ENCODE measurements around the gene ARFGAP1. TPM values are rescaled to one million over a fixed set of nuclear protein-coding genes. Genes with fewer than 3 reads are reported as not detected.

Gene ARFGAP1
- total RNA-seq, 1 experiment from 2014 or later: 49.2 TPM

GRCh38 chr20:63296531-63297299 lies 24.1 kb downstream of the ARFGAP1 start:
- H3K4me2 ChIP-seq (ENCODE audit: low read depth, low read length, poor library complexity, severe bottlenecking): peak overlapping the region; percentile 35
- H3K36me3 ChIP-seq (ENCODE audit: insufficient read depth, low read length): no peaks in the 10 kb centered on the region
- H3K79me2 ChIP-seq (ENCODE audit: low read length): no peaks in the 10 kb centered on the region
- peak overlapping the region; percentile 34; the same call in 1 of the 2 replicates for H3K9ac ChIP-seq (ENCODE audit: low read length)
- no peaks in the 10 kb centered on the region for H3K9me3 ChIP-seq (ENCODE audit: low read length)
- DNase-seq: peak; percentile 67
- H3K27me3 ChIP-seq (ENCODE audit: low read length): no peaks in the 10 kb centered on the region
- peaks cover 22% of the 10 kb centered on the region for H3K4me1 ChIP-seq (ENCODE audit: low read length)
- no peak overlapping the region for H3K4me3 ChIP-seq (ENCODE audit: low read length)
- no peaks in the 10 kb centered on the region for H3K9me2 ChIP-seq (replicated peaks; ENCODE audit: insufficient read depth, low read length)
- peaks cover 8% of the 10 kb centered on the region; the same call in 1 of the 2 replicates for H4K20me1 ChIP-seq (ENCODE audit: insufficient read depth, low read depth, low read length)
- peak overlapping the region; percentile 36; the same call in 1 of the 2 replicates for H3K27ac ChIP-seq (ENCODE audit: low read length)
- H2AFZ ChIP-seq (ENCODE audit: low read length): no peak overlapping the region

GRCh38 chr20:63297371-63297781 lies 24.8 kb downstream of the ARFGAP1 start:
- no peaks in the 10 kb centered on the region for H3K79me2 ChIP-seq (ENCODE audit: low read length)
- DNase-seq: peak; percentile 82
- no peaks in the 10 kb centered on the region for H3K9me3 ChIP-seq (ENCODE audit: low read length)
- no peak overlapping the region; the same call in 1 of the 2 replicates for H3K9ac ChIP-seq (ENCODE audit: low read length)
- no peak overlapping the region for H3K27ac ChIP-seq (ENCODE audit: low read length)
- no peak overlapping the region for H2AFZ ChIP-seq (ENCODE audit: low read length)
- no peaks in the 10 kb centered on the region for H3K36me3 ChIP-seq (ENCODE audit: insufficient read depth, low read length)
- H3K4me2 ChIP-seq (ENCODE audit: low read depth, low read length, poor library complexity, severe bottlenecking): peak overlapping the region; percentile 35
- H3K4me1 ChIP-seq (ENCODE audit: low read length): peaks cover 22% of the 10 kb centered on the region
- H3K27me3 ChIP-seq (ENCODE audit: low read length): no peaks in the 10 kb centered on the region
- no peaks in the 10 kb centered on the region for H3K9me2 ChIP-seq (replicated peaks; ENCODE audit: insufficient read depth, low read length)
- H3K4me3 ChIP-seq (ENCODE audit: low read length): no peak overlapping the region
- peaks cover 1% of the 10 kb centered on the region; the same call in 1 of the 2 replicates for H4K20me1 ChIP-seq (ENCODE audit: insufficient read depth, low read depth, low read length)

GRCh38 chr20:63297796-63298572 lies 25.4 kb downstream of the ARFGAP1 start:
- Histone ChIP-seq H3K27ac (ENCODE audit: low read length) (no peak overlapping the region), H3K4me2 (ENCODE audit: low read depth, low read length, poor library complexity, severe bottlenecking) (peak overlapping the region; percentile 35), H4K20me1 (ENCODE audit: insufficient read depth, low read depth, low read length) (no peaks in the 10 kb centered on the region), H3K27me3 (ENCODE audit: low read length) (no peaks in the 10 kb centered on the region), H3K36me3 (ENCODE audit: insufficient read depth, low read length) (no peaks in the 10 kb centered on the region), H3K4me3 (ENCODE audit: low read length) (no peak overlapping the region), H3K79me2 (ENCODE audit: low read length) (no peaks in the 10 kb centered on the region), H3K9me2 (replicated peaks; ENCODE audit: insufficient read depth, low read length) (no peaks in the 10 kb centered on the region), H3K9ac (ENCODE audit: low read length) (no peak overlapping the region; the same call in 1 of the 2 replicates), H3K4me1 (ENCODE audit: low read length) (peaks cover 22% of the 10 kb centered on the region), H2AFZ (ENCODE audit: low read length) (no peak overlapping the region), H3K9me3 (ENCODE audit: low read length) (no peaks in the 10 kb centered on the region)
- no peak for DNase-seq

- no peaks in the 10 kb centered on the region for H3K79me2 ChIP-seq (ENCODE audit: low read length)
- no peak overlapping the region for H3K4me3 ChIP-seq (ENCODE audit: low read length)
- no peaks in the 10 kb centered on the region for H3K9me2 ChIP-seq (replicated peaks; ENCODE audit: insufficient read depth, low read length)
- DNase-seq: no peak
- H3K9me3 ChIP-seq (ENCODE audit: low read length): no peaks in the 10 kb centered on the region
- H2AFZ ChIP-seq (ENCODE audit: low read length): no peak overlapping the region
- H3K4me2 ChIP-seq (ENCODE audit: low read depth, low read length, poor library complexity, severe bottlenecking): no peak overlapping the region
- H4K20me1 ChIP-seq (ENCODE audit: insufficient read depth, low read depth, low read length): no peaks in the 10 kb centered on the region
- no peaks in the 10 kb centered on the region for H3K36me3 ChIP-seq (ENCODE audit: insufficient read depth, low read length)
- no peaks in the 10 kb centered on the region for H3K27me3 ChIP-seq (ENCODE audit: low read length)
- no peak overlapping the region for H3K9ac ChIP-seq (ENCODE audit: low read length)
- H3K27ac ChIP-seq (ENCODE audit: low read length): no peak overlapping the region
- peaks cover 22% of the 10 kb centered on the region for H3K4me1 ChIP-seq (ENCODE audit: low read length)
Observed at GRCh38 chr20:63298731-63299312, 26.2 kb downstream of the ARFGAP1 start.

GRCh38 chr20:63301671-63302070 lies 29.1 kb downstream of the ARFGAP1 start:
- no peaks in the 10 kb centered on the region for H3K79me2 ChIP-seq (ENCODE audit: low read length)
- no peak overlapping the region for H2AFZ ChIP-seq (ENCODE audit: low read length)
- no peaks in the 10 kb centered on the region for H3K36me3 ChIP-seq (ENCODE audit: insufficient read depth, low read length)
- H3K4me1 ChIP-seq (ENCODE audit: low read length): peaks cover 12% of the 10 kb centered on the region
- H4K20me1 ChIP-seq (ENCODE audit: insufficient read depth, low read depth, low read length): no peaks in the 10 kb centered on the region
- H3K27ac ChIP-seq (ENCODE audit: low read length): no peak overlapping the region
- H3K27me3 ChIP-seq (ENCODE audit: low read length): no peaks in the 10 kb centered on the region
- H3K9me3 ChIP-seq (ENCODE audit: low read length): no peaks in the 10 kb centered on the region
- no peak overlapping the region for H3K4me2 ChIP-seq (ENCODE audit: low read depth, low read length, poor library complexity, severe bottlenecking)
- H3K4me3 ChIP-seq (ENCODE audit: low read length): no peak overlapping the region
- H3K9me2 ChIP-seq (replicated peaks; ENCODE audit: insufficient read depth, low read length): no peaks in the 10 kb centered on the region
- no peak for DNase-seq
- no peak overlapping the region for H3K9ac ChIP-seq (ENCODE audit: low read length)

GRCh38 chr20:63303095-63303666 lies 30.6 kb downstream of the ARFGAP1 start:
- H3K27ac ChIP-seq (ENCODE audit: low read length): no peak overlapping the region
- H3K4me2 ChIP-seq (ENCODE audit: low read depth, low read length, poor library complexity, severe bottlenecking): no peak overlapping the region
- H3K27me3 ChIP-seq (ENCODE audit: low read length): no peaks in the 10 kb centered on the region
- no peaks in the 10 kb centered on the region for H3K9me2 ChIP-seq (replicated peaks; ENCODE audit: insufficient read depth, low read length)
- H4K20me1 ChIP-seq (ENCODE audit: insufficient read depth, low read depth, low read length): no peaks in the 10 kb centered on the region
- no peaks in the 10 kb centered on the region for H3K36me3 ChIP-seq (ENCODE audit: insufficient read depth, low read length)
- H3K9me3 ChIP-seq (ENCODE audit: low read length): no peaks in the 10 kb centered on the region
- no peak overlapping the region for H3K9ac ChIP-seq (ENCODE audit: low read length)
- no peak overlapping the region for H3K4me3 ChIP-seq (ENCODE audit: low read length)
- DNase-seq: no peak
- H2AFZ ChIP-seq (ENCODE audit: low read length): no peak overlapping the region
- no peaks in the 10 kb centered on the region for H3K4me1 ChIP-seq (ENCODE audit: low read length)
- H3K79me2 ChIP-seq (ENCODE audit: low read length): no peaks in the 10 kb centered on the region

GRCh38 chr20:63305393-63305792 lies 32.8 kb downstream of the ARFGAP1 start:
- no peak overlapping the region for H3K4me3 ChIP-seq (ENCODE audit: low read length)
- H3K9me2 ChIP-seq (replicated peaks; ENCODE audit: insufficient read depth, low read length): no peaks in the 10 kb centered on the region
- no peaks in the 10 kb centered on the region for H3K79me2 ChIP-seq (ENCODE audit: low read length)
- DNase-seq: no peak
- H3K4me1 ChIP-seq (ENCODE audit: low read length): no peaks in the 10 kb centered on the region
- no peaks in the 10 kb centered on the region for H3K27me3 ChIP-seq (ENCODE audit: low read length)
- H3K4me2 ChIP-seq (ENCODE audit: low read depth, low read length, poor library complexity, severe bottlenecking): no peak overlapping the region
- H3K27ac ChIP-seq (ENCODE audit: low read length): no peak overlapping the region
- no peaks in the 10 kb centered on the region for H3K9me3 ChIP-seq (ENCODE audit: low read length)
- no peak overlapping the region for H3K9ac ChIP-seq (ENCODE audit: low read length)
- H2AFZ ChIP-seq (ENCODE audit: low read length): no peak overlapping the region
- H4K20me1 ChIP-seq (ENCODE audit: insufficient read depth, low read depth, low read length): no peaks in the 10 kb centered on the region
- no peaks in the 10 kb centered on the region for H3K36me3 ChIP-seq (ENCODE audit: insufficient read depth, low read length)

Measured in Karpas-422 (cell line).